ENCODE results near the gene HIVEP3. TPM values are rescaled to one million over a fixed set of nuclear protein-coding genes. Genes with fewer than 3 reads are reported as not detected.
A peak's percentile ranks its signal among the peaks of the same experiment; 100 is the strongest.

HIVEP3 gene
- total and polyA plus RNA-seq, 2 of the 13 experiments (the other 11 are each of a cell fraction or from before 2014, with no cell fraction given): 0.05 TPM; not detected in 1

DNA sequence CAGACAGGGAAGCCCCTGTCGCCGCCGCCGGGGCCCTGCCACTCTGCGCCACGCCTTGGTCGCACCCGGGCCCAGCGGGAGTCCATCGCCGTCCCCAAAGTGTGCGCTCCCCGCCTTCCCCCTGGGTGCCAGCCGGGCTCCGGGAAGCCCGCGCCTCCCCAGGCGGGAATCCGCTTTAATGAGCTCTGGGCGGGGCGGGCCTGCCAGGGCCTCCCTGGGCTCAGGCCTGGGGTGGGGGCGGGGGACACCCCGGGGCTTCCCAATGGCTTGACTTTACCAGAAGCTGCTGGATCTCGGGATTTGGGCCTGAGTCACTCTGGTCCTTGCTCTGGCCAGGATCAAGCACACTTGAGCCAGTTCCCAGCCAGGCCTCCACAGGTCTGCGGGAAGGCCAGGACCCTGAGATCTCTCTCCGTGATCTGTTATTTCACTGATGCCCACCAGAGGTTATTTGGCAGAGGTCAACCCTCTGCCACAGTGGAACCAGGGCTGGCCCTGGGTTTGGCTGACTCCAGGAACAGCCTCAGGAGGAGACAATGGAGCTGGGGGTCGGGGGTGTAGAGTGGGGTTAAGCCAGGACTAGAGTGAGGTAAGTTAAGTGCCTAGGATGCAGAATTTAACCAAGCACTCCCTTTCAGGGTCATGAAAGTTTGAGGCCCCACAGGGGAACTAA, 255.8 kb downstream of the HIVEP3 start (continued):
- no peak for TF ChIP-seq PLSCR1 (CRISPR knock-in tag; IDR thresholded peaks at IDR 0.05; ENCODE audit: borderline replicate concordance)
- TF ChIP-seq ZNF841 (CRISPR knock-in tag; IDR thresholded peaks at IDR 0.05; ENCODE audit: borderline replicate concordance): no peak
- TF ChIP-seq, protein P1, sequence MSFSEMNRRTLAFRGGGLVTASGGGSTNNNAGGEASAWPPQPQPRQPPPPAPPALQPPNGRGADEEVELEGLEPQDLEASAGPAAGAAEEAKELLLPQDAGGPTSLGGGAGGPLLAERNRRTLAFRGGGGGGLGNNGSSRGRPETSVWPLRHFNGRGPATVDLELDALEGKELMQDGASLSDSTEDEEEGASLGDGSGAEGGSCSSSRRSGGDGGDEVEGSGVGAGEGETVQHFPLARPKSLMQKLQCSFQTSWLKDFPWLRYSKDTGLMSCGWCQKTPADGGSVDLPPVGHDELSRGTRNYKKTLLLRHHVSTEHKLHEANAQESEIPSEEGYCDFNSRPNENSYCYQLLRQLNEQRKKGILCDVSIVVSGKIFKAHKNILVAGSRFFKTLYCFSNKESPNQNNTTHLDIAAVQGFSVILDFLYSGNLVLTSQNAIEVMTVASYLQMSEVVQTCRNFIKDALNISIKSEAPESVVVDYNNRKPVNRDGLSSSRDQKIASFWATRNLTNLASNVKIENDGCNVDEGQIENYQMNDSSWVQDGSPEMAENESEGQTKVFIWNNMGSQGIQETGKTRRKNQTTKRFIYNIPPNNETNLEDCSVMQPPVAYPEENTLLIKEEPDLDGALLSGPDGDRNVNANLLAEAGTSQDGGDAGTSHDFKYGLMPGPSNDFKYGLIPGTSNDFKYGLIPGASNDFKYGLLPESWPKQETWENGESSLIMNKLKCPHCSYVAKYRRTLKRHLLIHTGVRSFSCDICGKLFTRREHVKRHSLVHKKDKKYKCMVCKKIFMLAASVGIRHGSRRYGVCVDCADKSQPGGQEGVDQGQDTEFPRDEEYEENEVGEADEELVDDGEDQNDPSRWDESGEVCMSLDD (CRISPR knock-in tag; IDR thresholded peaks at IDR 0.05; ENCODE audit: borderline replicate concordance): no peak
- no peak for TF ChIP-seq CBFB (CRISPR knock-in tag; IDR thresholded peaks at IDR 0.05)
- TF ChIP-seq U2AF1 (optimal IDR thresholded peaks at IDR 0.05; ENCODE audit: low read depth, low read length): no peak
- TF ChIP-seq KMT2A (CRISPR knock-in tag; IDR thresholded peaks at IDR 0.05): no peak
- no peak for TF ChIP-seq ZC3H13 (CRISPR knock-in tag; IDR thresholded peaks at IDR 0.05)

DNA sequence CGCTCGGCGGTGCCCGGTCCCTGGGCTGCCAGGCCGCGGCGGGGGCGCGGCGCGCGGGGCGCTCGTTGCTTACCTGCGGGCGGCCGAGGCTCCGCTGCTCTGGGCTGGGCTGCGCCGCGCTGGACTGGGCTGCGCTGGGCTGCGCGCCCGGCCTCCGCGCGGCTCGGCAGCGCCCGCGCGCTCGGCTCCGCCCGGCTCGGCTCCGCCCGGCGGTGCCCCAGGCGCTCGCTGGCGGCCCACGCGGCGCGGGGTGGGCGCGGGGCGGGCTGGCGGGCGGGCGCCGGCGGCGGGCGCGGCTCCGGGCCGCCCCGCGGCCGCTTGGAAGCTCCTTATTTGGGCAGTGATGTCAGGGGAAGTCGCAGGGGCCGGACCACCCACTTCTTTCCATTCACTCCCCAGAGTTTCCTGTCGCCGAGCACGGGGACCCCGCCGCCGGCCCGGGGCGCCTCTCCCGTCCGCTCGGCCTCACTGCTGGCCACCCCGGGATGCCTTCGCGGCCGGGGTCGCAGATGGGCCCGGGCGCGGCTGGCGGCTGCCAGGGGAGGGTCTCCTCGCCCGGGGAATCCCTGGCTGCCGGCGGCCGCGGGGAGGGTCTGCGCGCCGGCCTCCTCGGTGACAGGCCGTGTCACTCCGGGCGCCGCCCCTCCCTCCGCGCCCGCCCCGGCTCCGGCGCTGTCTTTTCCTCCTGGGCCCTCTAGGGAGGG, 256.5 kb downstream of the HIVEP3 start:
- Histone ChIP-seq H3K27ac (ENCODE audit: extremely low read length, insufficient read depth, low read length) (no peak overlapping the region), H2AFZ (ENCODE audit: low read length) (no peak overlapping the region), H3K4me1 (ENCODE audit: insufficient read depth, low read length) (no peaks in the 10 kb centered on the region), H4K20me1 (ENCODE audit: insufficient read depth, low read length) (no peaks in the 10 kb centered on the region), H3K27me3 (ENCODE audit: control insufficient read depth in 1 of 2, insufficient read depth in 2 of 2, low read length in 2 of 2) (peaks cover 3 to 39% of the 10 kb centered on the region in 2 experiments; a peak in 3 of 5 replicates), H3K4me3 (replicated peaks in 1 of 3; ENCODE audit: insufficient read depth in 1 of 3, low read depth in 2 of 3, low read length in 3 of 3) (no peak overlapping the region), H3K9ac (ENCODE audit: insufficient read depth, low read depth, low read length) (no peak overlapping the region), H3K9me3 (ENCODE audit: low read length) (no peaks in the 10 kb centered on the region), H3K36me3 (replicated peaks in 1 of 2; ENCODE audit: control insufficient read depth in 1 of 2, insufficient read depth in 2 of 2, low read length in 2 of 2) (no peaks in the 10 kb centered on the region), H3K79me2 (ENCODE audit: insufficient read depth, low read length) (no peaks in the 10 kb centered on the region), H3K4me2 (ENCODE audit: low read depth, low read length) (no peak overlapping the region)
- intact Hi-C loops (cut with micrococcal nuclease; ENCODE audit: unreplicated experiment): no loop called here
- ChIA-PET CTCF (ENCODE audit: low intra/inter-chr PET ratio, low total read pairs) (no interaction called here), POLR2A (no interaction called here)
- BruUV-seq (replicated peaks): no TSS peak
- TF ChIP-seq SRSF1 (optimal IDR thresholded peaks at IDR 0.05; ENCODE audit: low read depth, low read length) (no peak), SMAD1 (CRISPR knock-in tag; IDR thresholded peaks at IDR 0.05; ENCODE audit: borderline replicate concordance, low read depth) (no peak), ZNF383 (CRISPR knock-in tag; IDR thresholded peaks at IDR 0.05; ENCODE audit: borderline replicate concordance) (no peak), PAX8 (CRISPR knock-in tag; IDR thresholded peaks at IDR 0.05; ENCODE audit: borderline replicate concordance) (no peak), KDM2A (CRISPR knock-in tag; IDR thresholded peaks at IDR 0.05; ENCODE audit: borderline replicate concordance, low read depth) (no peak)
- TF ChIP-seq, protein P2, sequence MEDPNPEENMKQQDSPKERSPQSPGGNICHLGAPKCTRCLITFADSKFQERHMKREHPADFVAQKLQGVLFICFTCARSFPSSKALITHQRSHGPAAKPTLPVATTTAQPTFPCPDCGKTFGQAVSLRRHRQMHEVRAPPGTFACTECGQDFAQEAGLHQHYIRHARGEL (CRISPR knock-in tag; IDR thresholded peaks at IDR 0.05): no peak
- DNase-seq (ENCODE audit: low spot score): no peak
- no peak for FAIRE-seq
- 16% methylated on average over 19 of the region's 105 CpGs for WGBS (ENCODE audit: low lambda C conversion rate)
- peak; percentile 50; the same call in 2 of the 3 replicates for ATAC-seq
- in situ Hi-C loops (cut with HindIII; ENCODE audit: extremely low pct_ligation_motif_present, low pct_unique_long_range_greater_than_20kb): no loop called here

Data from HepG2 (cell line).